ENCODE data around the gene RAC2.
A peak's percentile ranks its signal among the peaks of the same experiment; 100 is the strongest.

RAC2 gene

GRCh38 chr22:37260155-37260795 is 16.2 kb upstream of the RAC2 start:
- Histone ChIP-seq H3K9ac (ENCODE audit: low read length) (no peak overlapping the region), H2AFZ (ENCODE audit: low read length) (peak overlapping the region; percentile 50; the same call in 1 of the 2 replicates), H3K27ac (ENCODE audit: low read length) (no peak overlapping the region), H3K4me2 (ENCODE audit: low read depth, low read length) (peak overlapping the region; percentile 27; the same call in 1 of the 2 replicates), H3K36me3 (replicated peaks; ENCODE audit: insufficient read depth, low read length) (no peaks in the 10 kb centered on the region), H4K20me1 (ENCODE audit: insufficient read depth, low read length) (no peaks in the 10 kb centered on the region), H3K9me3 (replicated peaks; ENCODE audit: insufficient read depth, low read length) (no peaks in the 10 kb centered on the region), H3K9me2 (replicated peaks; ENCODE audit: insufficient read depth, low read length) (no peaks in the 10 kb centered on the region), H3K79me2 (ENCODE audit: low read length) (no peaks in the 10 kb centered on the region), H3K27me3 (replicated peaks; ENCODE audit: insufficient read depth, low read length) (no peaks in the 10 kb centered on the region), H3K4me3 (ENCODE audit: low read length) (no peak overlapping the region), H3F3A (ENCODE audit: insufficient read depth, low read length) (no peaks in the 10 kb centered on the region), H3K4me1 (ENCODE audit: low read length) (peaks cover 14% of the 10 kb centered on the region)
- TF ChIP-seq EZH2phosphoT487 (IDR thresholded peaks at IDR 0.05; ENCODE audit: low read length) (no peak), EZH2 (optimal IDR thresholded peaks at IDR 0.05; ENCODE audit: low read depth, low read length) (no peak), CTCF (IDR thresholded peaks at IDR 0.05; ENCODE audit: low read length) (no peak)
- no peak for DNase-seq

- Histone ChIP-seq H3F3A (ENCODE audit: insufficient read depth, low read length) (no peaks in the 10 kb centered on the region), H3K4me3 (ENCODE audit: low read length) (no peak overlapping the region), H3K4me2 (ENCODE audit: low read depth, low read length) (peak overlapping the region; percentile 9; the same call in 1 of the 2 replicates), H4K20me1 (ENCODE audit: insufficient read depth, low read length) (no peaks in the 10 kb centered on the region), H3K9ac (ENCODE audit: low read length) (no peak overlapping the region), H3K9me2 (replicated peaks; ENCODE audit: insufficient read depth, low read length) (no peaks in the 10 kb centered on the region), H3K27me3 (replicated peaks; ENCODE audit: insufficient read depth, low read length) (no peaks in the 10 kb centered on the region), H3K79me2 (ENCODE audit: low read length) (no peaks in the 10 kb centered on the region), H3K9me3 (replicated peaks; ENCODE audit: insufficient read depth, low read length) (no peaks in the 10 kb centered on the region), H2AFZ (ENCODE audit: low read length) (no peak overlapping the region), H3K36me3 (replicated peaks; ENCODE audit: insufficient read depth, low read length) (no peaks in the 10 kb centered on the region), H3K4me1 (ENCODE audit: low read length) (peaks cover 7% of the 10 kb centered on the region), H3K27ac (ENCODE audit: low read length) (no peak overlapping the region)
- no peak for DNase-seq
- TF ChIP-seq EZH2 (optimal IDR thresholded peaks at IDR 0.05; ENCODE audit: low read depth, low read length) (no peak), CTCF (IDR thresholded peaks at IDR 0.05; ENCODE audit: low read length) (peak; percentile 36), EZH2phosphoT487 (IDR thresholded peaks at IDR 0.05; ENCODE audit: low read length) (no peak)
Measured at GRCh38 chr22:37259540-37260029, 15.5 kb upstream of the RAC2 start.

GRCh38 chr22:37258753-37259401 is 14.8 kb upstream of the RAC2 start:
- Histone ChIP-seq H3K36me3 (replicated peaks; ENCODE audit: insufficient read depth, low read length) (no peaks in the 10 kb centered on the region), H3K9ac (ENCODE audit: low read length) (no peak overlapping the region), H3F3A (ENCODE audit: insufficient read depth, low read length) (no peaks in the 10 kb centered on the region), H3K4me2 (ENCODE audit: low read depth, low read length) (no peak overlapping the region), H3K9me2 (replicated peaks; ENCODE audit: insufficient read depth, low read length) (no peaks in the 10 kb centered on the region), H3K27me3 (replicated peaks; ENCODE audit: insufficient read depth, low read length) (no peaks in the 10 kb centered on the region), H3K9me3 (replicated peaks; ENCODE audit: insufficient read depth, low read length) (no peaks in the 10 kb centered on the region), H3K4me3 (ENCODE audit: low read length) (no peak overlapping the region), H4K20me1 (ENCODE audit: insufficient read depth, low read length) (no peaks in the 10 kb centered on the region), H2AFZ (ENCODE audit: low read length) (no peak overlapping the region), H3K27ac (ENCODE audit: low read length) (no peak overlapping the region), H3K4me1 (ENCODE audit: low read length) (peaks cover 5% of the 10 kb centered on the region), H3K79me2 (ENCODE audit: low read length) (no peaks in the 10 kb centered on the region)
- TF ChIP-seq EZH2phosphoT487 (IDR thresholded peaks at IDR 0.05; ENCODE audit: low read length), result no peak
- no peak for TF ChIP-seq CTCF (IDR thresholded peaks at IDR 0.05; ENCODE audit: low read length)
- no peak for TF ChIP-seq EZH2 (optimal IDR thresholded peaks at IDR 0.05; ENCODE audit: low read depth, low read length)
- no peak for DNase-seq

Measured in MM.1S (cell line).